ENCODE data around the gene PCARE. TPM values are rescaled to one million over a fixed set of nuclear protein-coding genes. Genes with fewer than 3 reads are reported as not detected.

PCARE gene
- total RNA-seq, 1 experiment from 2014 or later: not detected

DNA sequence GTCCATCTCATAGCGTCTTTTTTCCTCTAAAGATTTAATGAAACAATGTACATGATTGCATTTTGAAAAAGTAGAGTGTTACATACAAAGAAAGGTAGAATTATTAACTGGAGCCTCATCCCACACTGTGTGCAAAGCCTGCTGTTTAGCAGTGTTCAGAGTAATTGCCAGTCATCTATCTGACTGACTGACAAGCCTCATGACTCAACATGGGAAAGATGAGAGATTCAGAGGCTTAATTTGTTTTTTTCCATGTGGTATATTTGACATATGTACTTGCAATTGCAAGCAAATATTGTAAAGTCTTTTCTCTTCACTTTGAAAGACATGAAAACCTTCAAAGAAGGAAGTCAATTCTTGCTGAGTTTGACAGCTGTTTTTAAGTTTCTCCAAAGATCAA lies 14.7 kb downstream of the PCARE start:
- ChIA-PET POLR2A (no interaction called here), CTCF (no interaction called here)
- no peaks in the 10 kb centered on the region for H3K9me3 ChIP-seq (ENCODE audit: control insufficient read depth, insufficient read depth, low read depth, low read length)
- BruUV-seq (replicated peaks): no TSS peak
- no peak for TF ChIP-seq POLR2AphosphoS5 (IDR thresholded peaks at IDR 0.05; ENCODE audit: low read depth, low read length)
- H3K4me3 ChIP-seq (ENCODE audit: low read depth in 2 of 2, low read length in 2 of 2): no peak overlapping the region
- intact Hi-C loops (cut with micrococcal nuclease; ENCODE audit: unreplicated experiment) (loop anchor here (10.0 kb wide), 1 partner anchor 135 kb away; no protein-coding TSS in a partner anchor), in situ Hi-C loops (cut with HindIII; ENCODE audit: low pct_unique_long_range_greater_than_20kb, low sequenced_read_pairs) (no loop called here)
- H3K27ac ChIP-seq (ENCODE audit: low read length): no peak overlapping the region
- no peak for DNase-seq (ENCODE audit: low read depth, low spot score)
- H3K36me3 ChIP-seq (ENCODE audit: control insufficient read depth, insufficient read depth, low read length): no peaks in the 10 kb centered on the region
- ATAC-seq: no peak
- no peaks in the 10 kb centered on the region for H3K27me3 ChIP-seq (ENCODE audit: control insufficient read depth, insufficient read depth, low read length)
- no peaks in the 10 kb centered on the region; the same call in 1 of the 2 replicates for H3K4me1 ChIP-seq (ENCODE audit: control insufficient read depth, insufficient read depth, low read length)

DNA sequence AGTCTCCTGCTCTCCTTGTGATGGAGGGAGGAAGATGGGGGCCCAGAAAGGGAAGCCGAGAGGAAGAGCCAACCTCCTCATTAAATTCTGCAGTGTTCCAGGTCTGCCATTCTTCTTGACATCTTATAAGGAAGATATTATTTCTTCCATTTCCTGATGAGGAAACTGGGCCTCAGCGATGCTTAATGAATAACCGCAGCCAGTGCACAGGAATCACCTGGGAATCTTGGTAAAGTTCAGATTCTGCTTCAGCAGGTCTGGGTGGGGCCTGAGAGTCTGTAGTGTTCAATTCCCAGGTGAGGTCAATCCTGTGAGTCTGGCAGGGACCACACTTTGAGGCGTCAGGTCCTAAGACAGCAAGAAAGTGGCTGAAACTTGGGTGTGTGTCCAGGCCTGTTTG lies 17.3 kb downstream of the PCARE start:
- BruUV-seq (replicated peaks): no TSS peak
- in situ Hi-C loops (cut with HindIII; ENCODE audit: low pct_unique_long_range_greater_than_20kb, low sequenced_read_pairs): no loop called here
- H3K36me3 ChIP-seq (ENCODE audit: control insufficient read depth, insufficient read depth, low read length): no peaks in the 10 kb centered on the region
- H3K4me1 ChIP-seq (ENCODE audit: control insufficient read depth, insufficient read depth, low read length): no peaks in the 10 kb centered on the region; the same call in 1 of the 2 replicates
- ChIA-PET CTCF (no interaction called here), POLR2A (no interaction called here)
- intact Hi-C loops (cut with micrococcal nuclease; ENCODE audit: unreplicated experiment): loop anchor here (10.0 kb wide), 1 partner anchor 138 kb away; no protein-coding TSS in a partner anchor
- no peaks in the 10 kb centered on the region for H3K9me3 ChIP-seq (ENCODE audit: control insufficient read depth, insufficient read depth, low read depth, low read length)
- TF ChIP-seq POLR2AphosphoS5 (IDR thresholded peaks at IDR 0.05; ENCODE audit: low read depth, low read length) (no peak), REST (IDR thresholded peaks at IDR 0.05; ENCODE audit: insufficient read depth in 1 of 2, low read depth in 2 of 2, low read length in 1 of 2) (no peak), SIN3A (IDR thresholded peaks at IDR 0.05; ENCODE audit: borderline replicate concordance, insufficient read depth, low read depth, low read length) (no peak), TCF7L2 (IDR thresholded peaks at IDR 0.05; ENCODE audit: low read depth, low read length) (no peak)
- TF ChIP-seq, protein P1, sequence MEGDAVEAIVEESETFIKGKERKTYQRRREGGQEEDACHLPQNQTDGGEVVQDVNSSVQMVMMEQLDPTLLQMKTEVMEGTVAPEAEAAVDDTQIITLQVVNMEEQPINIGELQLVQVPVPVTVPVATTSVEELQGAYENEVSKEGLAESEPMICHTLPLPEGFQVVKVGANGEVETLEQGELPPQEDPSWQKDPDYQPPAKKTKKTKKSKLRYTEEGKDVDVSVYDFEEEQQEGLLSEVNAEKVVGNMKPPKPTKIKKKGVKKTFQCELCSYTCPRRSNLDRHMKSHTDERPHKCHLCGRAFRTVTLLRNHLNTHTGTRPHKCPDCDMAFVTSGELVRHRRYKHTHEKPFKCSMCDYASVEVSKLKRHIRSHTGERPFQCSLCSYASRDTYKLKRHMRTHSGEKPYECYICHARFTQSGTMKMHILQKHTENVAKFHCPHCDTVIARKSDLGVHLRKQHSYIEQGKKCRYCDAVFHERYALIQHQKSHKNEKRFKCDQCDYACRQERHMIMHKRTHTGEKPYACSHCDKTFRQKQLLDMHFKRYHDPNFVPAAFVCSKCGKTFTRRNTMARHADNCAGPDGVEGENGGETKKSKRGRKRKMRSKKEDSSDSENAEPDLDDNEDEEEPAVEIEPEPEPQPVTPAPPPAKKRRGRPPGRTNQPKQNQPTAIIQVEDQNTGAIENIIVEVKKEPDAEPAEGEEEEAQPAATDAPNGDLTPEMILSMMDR (IDR thresholded peaks at IDR 0.05): no peak
- H3K27me3 ChIP-seq (ENCODE audit: control insufficient read depth, insufficient read depth, low read length): no peaks in the 10 kb centered on the region
- no peak overlapping the region for H3K27ac ChIP-seq (ENCODE audit: low read length)
- no peak for DNase-seq (ENCODE audit: low read depth, low spot score)
- no peak overlapping the region for H3K4me3 ChIP-seq (ENCODE audit: low read depth in 2 of 2, low read length in 2 of 2)
- ATAC-seq: no peak

DNA sequence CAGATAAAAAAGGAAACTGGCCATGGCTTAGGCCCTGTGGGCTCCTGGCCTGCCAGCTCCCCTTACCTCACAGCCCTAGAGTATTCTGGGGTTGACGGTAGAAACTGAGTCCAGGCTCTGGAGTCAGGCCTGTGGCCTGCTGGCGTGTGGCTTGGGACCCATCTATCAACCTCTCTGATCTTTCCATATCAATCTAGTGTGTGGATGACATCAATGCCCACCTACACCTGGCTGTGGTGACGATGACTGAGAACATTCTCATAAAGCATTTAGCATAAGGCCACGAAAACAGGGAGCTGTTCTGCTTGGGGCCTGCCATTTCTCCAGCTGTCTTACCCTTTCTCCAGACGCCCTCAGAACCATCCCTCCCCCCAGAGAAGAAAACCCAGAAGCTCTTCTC lies 17.9 kb downstream of the PCARE start:
- TF ChIP-seq TCF7L2 (IDR thresholded peaks at IDR 0.05; ENCODE audit: low read depth, low read length): no peak
- TF ChIP-seq SIN3A (IDR thresholded peaks at IDR 0.05; ENCODE audit: borderline replicate concordance, insufficient read depth, low read depth, low read length): no peak
- TF ChIP-seq POLR2AphosphoS5 (IDR thresholded peaks at IDR 0.05; ENCODE audit: low read depth, low read length): no peak
- TF ChIP-seq, protein P1 (IDR thresholded peaks at IDR 0.05): no peak
- no peak for TF ChIP-seq REST (IDR thresholded peaks at IDR 0.05; ENCODE audit: insufficient read depth in 1 of 2, low read depth in 2 of 2, low read length in 1 of 2)
- in situ Hi-C loops (cut with HindIII; ENCODE audit: low pct_unique_long_range_greater_than_20kb, low sequenced_read_pairs): no loop called here
- POLR2A ChIA-PET: no interaction called here

More for the DNA sequence above, 17.9 kb downstream of the PCARE start:
- ATAC-seq: no peak
- Histone ChIP-seq H3K36me3 (ENCODE audit: control insufficient read depth, insufficient read depth, low read length) (no peaks in the 10 kb centered on the region), H3K9me3 (ENCODE audit: control insufficient read depth, insufficient read depth, low read depth, low read length) (no peaks in the 10 kb centered on the region), H3K4me1 (ENCODE audit: control insufficient read depth, insufficient read depth, low read length) (no peaks in the 10 kb centered on the region; the same call in 1 of the 2 replicates), H3K27me3 (ENCODE audit: control insufficient read depth, insufficient read depth, low read length) (no peaks in the 10 kb centered on the region), H3K27ac (ENCODE audit: low read length) (no peak overlapping the region), H3K4me3 (ENCODE audit: low read depth in 2 of 2, low read length in 2 of 2) (no peak overlapping the region)
- no TSS peak for BruUV-seq (replicated peaks)
- intact Hi-C loops (cut with micrococcal nuclease; ENCODE audit: unreplicated experiment): loop anchor here (10.0 kb wide), 1 partner anchor 138 kb away; no protein-coding TSS in a partner anchor
- CTCF ChIA-PET: no interaction called here
- DNase-seq (ENCODE audit: low read depth, low spot score): no peak
